GM21423 (cell line): Measurements from ENCODE around the gene NAE1.
"Not testable (repeated sequence)": the region's sequence is repeated elsewhere in the genome, so short reads cannot be mapped to it uniquely, and the experiment has no call there.

Experiments used
- ATAC-seq: cut with Tn5 transposase; IDR thresholded peaks from one replicate; pipeline ENCODE4 v1.9.1; 2021; ENCODE audit warnings: mild to moderate bottlenecking, moderate library complexity; ENCODE audit not compliant: unreplicated experiment

Gene NAE1

GRCh38 chr16:66809765-66810164 is 21.0 kb downstream of the NAE1 start:
- ATAC-seq: no peak

- no peak for ATAC-seq
Measured at GRCh38 chr16:66802159-66802558, 28.6 kb downstream of the NAE1 start.

GRCh38 chr16:66801320-66802105 is 29.3 kb downstream of the NAE1 start, which contains the start of gene TERB1:
TSS of gene TERB1 (minus strand) at chr16:66801584. CDS start at chr16:66796798, 4,786 bp downstream.
- ATAC-seq: no peak

- ATAC-seq: no peak
Measured at GRCh38 chr16:66800856-66801255, 29.9 kb downstream of the NAE1 start.

GRCh38 chr16:66798161-66798560 is 32.6 kb downstream of the NAE1 start:
- ATAC-seq: no peak

GRCh38 chr16:66793984-66794383 is 36.8 kb downstream of the NAE1 start:
- not testable (repeated sequence) for ATAC-seq

- no peak for ATAC-seq
Measured at GRCh38 chr16:66790130-66790733, 40.5 kb downstream of the NAE1 start.

GRCh38 chr16:66787427-66787826 is 43.3 kb downstream of the NAE1 start:
- no peak for ATAC-seq

GRCh38 chr16:66786551-66786950 is 44.2 kb downstream of the NAE1 start:
- no peak for ATAC-seq

- no peak for ATAC-seq
Measured at GRCh38 chr16:66776457-66776856, 54.3 kb downstream of the NAE1 start.

- ATAC-seq: no peak
Measured at GRCh38 chr16:66774981-66775380, 55.8 kb downstream of the NAE1 start.

- ATAC-seq: no peak
Measured at GRCh38 chr16:66758086-66758485, 72.7 kb downstream of the NAE1 start.

- no peak for ATAC-seq
Measured at GRCh38 chr16:66754819-66755218, 76.0 kb downstream of the NAE1 start.

- no peak for ATAC-seq
Measured at GRCh38 chr16:66754211-66754610, 76.6 kb downstream of the NAE1 start.

- no peak for ATAC-seq
Measured at GRCh38 chr16:66752958-66753357, 77.8 kb downstream of the NAE1 start.
